H9 (cell line): ENCODE results near the gene RALGAPA2. TPM values are rescaled to one million over a fixed set of nuclear protein-coding genes. Genes with fewer than 3 reads are reported as not detected.

Source experiments
- DNase-seq: peaks from one replicate; pipeline ENCODE4 v3.0.0-alpha.2; 2017
- H2AFZ ChIP-seq: one replicate; pipeline ENCODE4 v1.6.1; 2013; ENCODE audit warnings: mild to moderate bottlenecking, low read length, control low read depth, moderate library complexity
- H2AK5ac ChIP-seq: 2 replicates; pipeline ENCODE4 v1.6.1; 2013; ENCODE audit warnings: low read length, control low read depth, mixed read lengths; ENCODE audit not compliant: insufficient read length
- H2BK120ac ChIP-seq: one replicate; pipeline ENCODE4 v1.6.1; 2013; ENCODE audit warnings: low read depth, mild to moderate bottlenecking, low read length, control low read depth, inconsistent platforms; ENCODE audit not compliant: poor library complexity, severe bottlenecking
- H2BK12ac ChIP-seq: 2 replicates; pipeline ENCODE4 v1.6.1; 2013; ENCODE audit warnings: low read length, control low read depth, mixed read lengths, low read depth; ENCODE audit not compliant: insufficient read length
- H2BK15ac ChIP-seq: 2 replicates; pipeline ENCODE4 v1.6.1; 2013; ENCODE audit warnings: low read depth, low read length, control low read depth
- H2BK20ac ChIP-seq: one replicate; pipeline ENCODE4 v1.6.1; 2013; ENCODE audit warnings: low read depth, mild to moderate bottlenecking, low read length, control low read depth, inconsistent platforms; ENCODE audit not compliant: poor library complexity, severe bottlenecking
- H2BK5ac ChIP-seq: 2 replicates; pipeline ENCODE4 v1.6.1; 2013; ENCODE audit warnings: low read length, control low read depth, mixed read lengths; ENCODE audit not compliant: insufficient read length
- H3K14ac ChIP-seq: 2 replicates; pipeline ENCODE4 v1.6.1; 2013; ENCODE audit warnings: low read length, control low read depth; ENCODE audit not compliant: insufficient read depth
- H3K18ac ChIP-seq: 2 replicates; pipeline ENCODE4 v1.6.1; 2013; ENCODE audit warnings: low read depth, mild to moderate bottlenecking, mixed read lengths, low read length, control low read depth; ENCODE audit not compliant: insufficient read length
- H3K23ac ChIP-seq: 2 replicates; pipeline ENCODE4 v1.6.1; 2013; ENCODE audit warnings: low read length, control low read depth, mixed read lengths, low read depth; ENCODE audit not compliant: insufficient read length
- H3K23me2 ChIP-seq: 2 replicates; pipeline ENCODE4 v1.6.1; 2013; ENCODE audit warnings: low read depth, mild to moderate bottlenecking, mixed read lengths, low read length, control low read depth; ENCODE audit not compliant: insufficient read length, poor library complexity, severe bottlenecking
- H3K27ac ChIP-seq: 2 replicates; pipeline ENCODE4 v1.5.1; 2013; ENCODE audit warnings: low read length, control low read depth, mixed read lengths, low read depth; ENCODE audit not compliant: insufficient read length
- H3K27me3 ChIP-seq: 2 replicates; pipeline ENCODE4 v1.6.1; 2013; ENCODE audit warnings: low read length, control low read depth, inconsistent platforms; ENCODE audit not compliant: insufficient read depth
- H3K4ac ChIP-seq: 2 replicates; pipeline ENCODE4 v1.6.1; 2013; ENCODE audit warnings: low read depth, mild to moderate bottlenecking, control low read depth, inconsistent platforms, low read length, moderate library complexity
- H3K4me1 ChIP-seq: 2 replicates; pipeline ENCODE4 v1.6.1; 2013; ENCODE audit warnings: low read length, control low read depth, inconsistent platforms; ENCODE audit not compliant: insufficient read depth
- H3K4me2 ChIP-seq: 2 replicates; pipeline ENCODE4 v1.6.1; 2013; ENCODE audit warnings: low read length, control low read depth, mixed read lengths; ENCODE audit not compliant: insufficient read length, insufficient read depth
- H3K56ac ChIP-seq: 2 replicates; pipeline ENCODE4 v1.6.1; 2013; ENCODE audit warnings: low read depth, mild to moderate bottlenecking, mixed read lengths, low read length, control low read depth; ENCODE audit not compliant: insufficient read length
- H3K79me1 ChIP-seq: 2 replicates; pipeline ENCODE4 v1.6.1; 2013; ENCODE audit warnings: low read depth, mild to moderate bottlenecking, moderate library complexity, low read length, control low read depth, inconsistent platforms; ENCODE audit not compliant: insufficient read depth, poor library complexity, severe bottlenecking
- H3K79me2 ChIP-seq: 2 replicates; pipeline ENCODE4 v1.6.1; 2013; ENCODE audit warnings: low read length, control low read depth, inconsistent platforms; ENCODE audit not compliant: insufficient read depth
- H3K9ac ChIP-seq: 2 replicates; pipeline ENCODE4 v1.6.1; 2013; ENCODE audit warnings: low read length, control low read depth, mixed read lengths; ENCODE audit not compliant: insufficient read length; ENCODE audit errors: extremely low read depth
- H3K9me3 ChIP-seq: one replicate; pipeline ENCODE4 v1.6.1; 2013; ENCODE audit warnings: low read depth, low read length, inconsistent platforms; ENCODE audit not compliant: control insufficient read depth
- H3T11ph ChIP-seq: one replicate; pipeline ENCODE4 v1.6.1; 2013; ENCODE audit warnings: mild to moderate bottlenecking, low read length, control low read depth, inconsistent platforms
- H4K20me1 ChIP-seq: one replicate; pipeline ENCODE4 v1.6.1; 2013; ENCODE audit not compliant: control insufficient read depth, insufficient read length, insufficient read depth
- H4K5ac ChIP-seq: 2 replicates; pipeline ENCODE4 v1.6.1; 2013; ENCODE audit warnings: low read depth, mild to moderate bottlenecking, mixed read lengths, low read length, control low read depth; ENCODE audit not compliant: insufficient read length
- H4K8ac ChIP-seq: replicated peaks from 2 replicates; pipeline ENCODE4 v1.6.1; 2013; ENCODE audit warnings: low read length, control low read depth, mixed read lengths, low read depth; ENCODE audit not compliant: insufficient read length
- H4K91ac ChIP-seq: 2 replicates; pipeline ENCODE4 v1.6.1; 2013; ENCODE audit warnings: low read depth, mild to moderate bottlenecking, moderate library complexity, mixed read lengths, low read length, control low read depth; ENCODE audit not compliant: insufficient read length
- H3K27ac Mint-ChIP-seq, 3 experiments: 2 replicates in 2 of 3; 3 replicates in 1 of 3; pipeline ENCODE4 v1.8.0; 2020 to 2021; ENCODE audit warnings: mixed read lengths in 3 of 3, mild to moderate bottlenecking in 1 of 3, moderate library complexity in 1 of 3
- H3K27me3 Mint-ChIP-seq: 2 replicates; pipeline ENCODE4 v1.8.0; 2021; ENCODE audit warnings: low read depth, mild to moderate bottlenecking, moderate library complexity, mixed read lengths
- H3K36me3 Mint-ChIP-seq, 3 experiments: 2 replicates in 2 of 3; 3 replicates in 1 of 3; pipeline ENCODE4 v1.8.0; 2020 to 2021; ENCODE audit warnings: low read depth in 3 of 3, mixed read lengths in 3 of 3; ENCODE audit not compliant: insufficient read depth in 1 of 3
- H3K4me1 Mint-ChIP-seq, 2 experiments: 2 replicates each; pipeline ENCODE4 v1.8.0; 2020; ENCODE audit warnings: mixed read lengths in 2 of 2
- H3K4me3 Mint-ChIP-seq, 2 experiments: 2 replicates in 1 of 2; 3 replicates in 1 of 2; pipeline ENCODE4 v1.8.0; 2020 to 2021; ENCODE audit warnings: mild to moderate bottlenecking in 2 of 2, mixed read lengths in 2 of 2, moderate library complexity in 1 of 2
- H3K9me3 Mint-ChIP-seq, 2 experiments: 2 replicates in 1 of 2; 3 replicates in 1 of 2; pipeline ENCODE4 v1.8.0; 2020; ENCODE audit warnings: mild to moderate bottlenecking in 2 of 2, mixed read lengths in 2 of 2, moderate library complexity in 1 of 2
- CTCF ChIP-seq: fragments of 200-600 bp; sonication (generic); conservative IDR thresholded peaks from 3 replicates; pipeline ENCODE4 v1.8.0; 2021; ENCODE audit warnings: antibody characterized with exemption, mild to moderate bottlenecking
- WGBS: extraction: QIAGEN DNeasy Blood & Tissue Kit; methylation state at CpG from one replicate; pipeline ENCODE4 v1.1.7; 2013; ENCODE audit warnings: missing lambda C conversion rate, low lambda C conversion rate, mixed read lengths; ENCODE audit not compliant: insufficient read length; ENCODE audit errors: extremely low coverage; 5-methylcytosine and 5-hydroxymethylcytosine counted together
- total RNA-seq: library from RNA; stranded (reverse); gene quantifications from 2 replicates; pipeline ENCODE4 v1.2.1, GENCODE V29; 2021

Gene RALGAPA2
- total RNA-seq, 1 experiment from 2014 or later: 16.6 TPM

GRCh38 chr20:20483328-20483727 is 229.1 kb downstream of the RALGAPA2 start:
- H3K14ac ChIP-seq: no peak overlapping the region
- DNase-seq: no peak
- no peak overlapping the region for H4K5ac ChIP-seq
- H3K18ac ChIP-seq: no peak overlapping the region
- H3K79me1 ChIP-seq: no peaks in the 10 kb centered on the region
- no peak overlapping the region for H4K91ac ChIP-seq
- no peak overlapping the region for H2AK5ac ChIP-seq
- no peak overlapping the region for H3K4ac ChIP-seq
- H3K4me1 Mint-ChIP-seq: peaks cover 5% of the 10 kb centered on the region in 2 experiments
- H2BK15ac ChIP-seq: no peak overlapping the region
- no peaks in the 10 kb centered on the region for H3K23me2 ChIP-seq
- no peak overlapping the region for H2BK20ac ChIP-seq
- H3K4me1 ChIP-seq: no peaks in the 10 kb centered on the region
- H3K27ac ChIP-seq: no peak overlapping the region
- no peaks in the 10 kb centered on the region for H3K79me2 ChIP-seq
- no peak overlapping the region for H2BK12ac ChIP-seq
- H4K20me1 ChIP-seq: no peaks in the 10 kb centered on the region
- TF ChIP-seq CTCF: no peak
- H3K27me3 ChIP-seq: no peaks in the 10 kb centered on the region
- no peak overlapping the region for H2AFZ ChIP-seq
- no peaks in the 10 kb centered on the region for H3K9me3 ChIP-seq
- H2BK120ac ChIP-seq: no peak overlapping the region
- H3K9ac ChIP-seq: no peak overlapping the region
- H3K4me2 ChIP-seq: no peak overlapping the region
- WGBS: no CpG with 5 or more reads among the region's 2 CpGs
- H3T11ph ChIP-seq: no peak overlapping the region
- no peak overlapping the region for H3K4me3 Mint-ChIP-seq
- no peak overlapping the region for H4K8ac ChIP-seq
- no peak overlapping the region for H3K56ac ChIP-seq
- no peak overlapping the region for H3K27ac Mint-ChIP-seq
- H2BK5ac ChIP-seq: no peak overlapping the region
- H3K23ac ChIP-seq: no peak overlapping the region
- H3K36me3 Mint-ChIP-seq: peaks cover 4 to 7% (median 4%) of the 10 kb centered on the region in 3 experiments; a peak in 4 of 7 replicates
- no peaks in the 10 kb centered on the region for H3K27me3 Mint-ChIP-seq
- H3K9me3 Mint-ChIP-seq: no peaks in the 10 kb centered on the region
